HG03520 (cell line): ENCODE results near the gene RUNX1.

Source experiments
- ATAC-seq: cut with Tn5 transposase; IDR thresholded peaks from one replicate; pipeline ENCODE4 v1.9.1; 2021; ENCODE audit warnings: mild to moderate bottlenecking, moderate library complexity; ENCODE audit not compliant: unreplicated experiment

The RUNX1 gene

DNA sequence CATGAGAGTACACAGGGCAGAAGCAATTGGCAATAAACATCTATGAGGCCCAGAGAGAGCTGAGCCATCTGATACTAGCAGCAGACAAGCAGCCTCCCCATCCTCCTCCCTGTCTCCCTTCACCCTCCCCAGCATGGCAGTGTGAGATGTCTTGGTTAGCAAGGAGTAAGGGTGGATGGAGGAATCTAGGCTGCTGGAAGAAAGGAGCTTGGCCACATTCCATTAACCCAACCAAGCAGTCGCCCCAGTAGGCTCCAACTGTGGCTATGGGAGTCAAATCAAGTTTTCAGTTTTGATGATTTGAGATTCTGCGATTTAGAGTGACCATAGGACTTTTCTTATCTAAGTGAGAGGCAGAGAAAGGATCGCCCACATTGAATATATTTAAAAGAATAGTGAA lies 12.9 kb upstream of the RUNX1 start:
- no peak for ATAC-seq

DNA sequence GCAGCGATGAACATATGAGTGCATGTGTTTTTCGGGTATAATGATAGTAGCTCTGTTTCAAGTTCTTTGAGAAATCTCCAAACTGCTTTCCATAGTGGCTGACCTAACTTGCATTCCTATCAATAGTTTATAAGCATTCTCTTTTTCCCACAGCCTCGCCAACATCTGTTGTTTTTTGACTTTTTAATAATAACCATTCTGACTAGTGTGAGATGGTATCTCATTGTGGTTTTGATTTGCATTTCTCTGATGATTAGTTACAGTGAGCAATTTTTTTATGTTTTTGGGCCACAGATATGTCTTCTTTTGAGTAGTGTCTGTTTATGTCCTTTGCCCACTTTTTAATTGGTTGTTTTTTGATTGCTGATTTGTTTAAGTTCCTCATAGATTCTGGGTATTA lies 10.6 kb upstream of the RUNX1 start:
- ATAC-seq: no peak

DNA sequence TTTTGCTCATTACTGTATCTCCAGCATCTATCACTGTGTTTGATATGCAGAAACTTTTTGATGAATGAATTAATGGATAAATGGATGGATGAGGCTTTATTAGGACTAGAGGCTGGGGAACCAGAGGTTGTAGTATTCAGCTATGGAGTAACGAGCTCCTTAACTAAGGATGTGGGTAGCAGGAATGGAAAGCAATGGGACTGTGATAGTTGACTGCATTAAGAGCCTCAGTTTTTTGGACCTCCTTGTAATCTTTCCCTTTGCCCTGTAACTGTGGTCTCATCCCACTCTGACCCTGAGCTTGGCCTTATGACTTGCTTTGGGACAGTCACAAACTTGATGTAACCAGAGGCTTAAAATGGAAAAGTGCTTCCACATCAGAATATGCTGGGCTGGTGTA lies 9.0 kb upstream of the RUNX1 start:
- ATAC-seq: no peak

DNA sequence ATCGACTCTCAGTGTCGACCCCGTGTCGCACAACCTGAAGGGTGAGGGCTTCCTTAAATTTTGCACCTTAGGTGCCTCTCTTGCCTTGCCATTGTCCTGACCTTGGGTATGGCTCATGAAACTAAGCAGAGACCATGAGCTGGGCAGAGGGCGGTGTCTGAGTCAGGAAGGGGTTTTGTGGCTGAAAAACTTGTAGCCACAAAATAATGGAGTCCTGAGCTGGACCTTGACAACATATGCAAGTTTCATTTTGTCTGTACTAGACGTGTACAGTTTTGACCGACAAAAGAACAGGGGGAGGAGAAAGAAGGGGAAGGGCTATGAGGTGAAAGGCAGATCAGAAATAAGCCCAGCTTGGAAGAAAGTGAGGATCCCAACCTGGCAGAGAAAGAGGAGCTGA lies 8.3 kb upstream of the RUNX1 start:
- ATAC-seq: peak; percentile 63

DNA sequence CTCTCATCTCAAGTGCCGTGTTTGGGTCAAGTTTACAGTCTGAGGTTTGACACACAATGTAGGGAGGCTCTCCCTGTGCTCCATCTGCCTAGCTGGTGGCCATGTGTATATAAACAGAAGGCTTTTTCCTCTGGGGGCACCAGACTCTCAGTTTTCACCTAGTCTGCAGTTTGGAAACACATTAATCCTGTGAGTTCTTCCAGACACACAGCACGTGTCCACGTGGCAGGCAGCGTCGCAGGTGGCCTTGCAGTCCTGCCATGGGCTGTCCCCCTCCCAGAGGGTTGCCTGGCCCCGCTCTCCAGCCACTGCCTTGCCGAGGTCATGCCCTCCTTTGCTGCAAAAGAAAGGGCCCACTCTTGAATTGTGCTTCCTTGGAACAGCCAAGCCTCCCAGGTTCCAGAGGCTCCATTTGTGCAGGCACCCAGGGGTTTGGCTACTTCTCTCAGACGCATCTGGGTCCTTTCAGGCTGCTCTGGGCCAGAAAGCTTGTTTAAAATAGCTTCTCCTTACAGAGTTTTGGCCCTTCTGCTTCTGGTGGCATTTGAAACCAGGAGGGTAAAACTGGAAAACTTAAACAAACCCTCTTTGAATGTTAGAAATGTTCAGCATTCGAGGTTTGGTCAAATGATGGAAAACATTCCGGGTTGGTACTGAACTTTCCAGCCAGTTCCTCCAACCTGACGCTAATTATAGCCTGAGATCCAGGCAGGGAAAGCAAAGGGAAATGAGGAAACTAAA lies 4.4 kb upstream of the RUNX1 start:
- ATAC-seq: no peak

DNA sequence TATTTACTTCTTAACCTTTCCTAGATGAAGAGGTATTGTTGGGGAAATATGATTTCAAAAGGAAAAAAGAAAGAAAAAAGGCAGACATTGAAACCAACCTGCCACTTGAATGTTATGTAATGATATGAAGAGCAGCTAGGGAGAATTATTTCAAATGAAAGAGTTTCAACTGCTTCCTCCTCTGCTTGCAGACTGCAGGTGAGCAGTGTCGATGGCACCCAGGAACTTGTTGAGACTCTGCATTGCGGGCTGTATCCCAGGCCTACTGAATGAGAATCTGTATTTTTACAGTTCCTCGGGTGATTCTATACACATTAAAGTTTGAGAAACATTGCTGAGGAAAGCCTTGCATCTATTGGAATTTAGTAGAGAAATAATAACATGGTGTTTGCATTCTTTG lies 3.7 kb upstream of the RUNX1 start:
- no peak for ATAC-seq

DNA sequence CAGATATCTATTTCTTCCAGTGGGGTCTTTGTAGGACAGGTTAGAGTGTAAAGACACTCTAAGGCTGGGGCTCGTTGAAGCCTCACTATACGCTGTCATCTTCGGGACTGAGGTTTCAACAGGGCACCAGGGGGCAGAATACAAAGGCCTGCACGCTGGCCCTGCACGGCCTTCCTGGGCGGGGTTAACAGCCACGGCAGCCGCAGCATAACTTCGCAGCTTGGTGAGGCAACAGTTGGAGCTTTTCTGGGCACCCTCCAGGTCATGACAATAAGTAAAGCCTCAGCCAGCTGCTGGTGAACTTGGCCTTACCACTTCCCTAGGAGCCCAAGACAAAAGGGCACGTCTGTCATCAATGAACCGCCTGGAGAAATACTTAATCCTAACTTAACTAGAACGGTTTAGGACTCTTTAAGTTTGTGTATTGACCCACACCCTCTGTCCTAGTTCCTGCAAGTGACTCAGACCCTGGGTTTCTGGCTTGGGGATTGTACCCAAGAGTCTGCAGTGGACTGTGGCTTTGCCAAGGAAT lies 2.3 kb upstream of the RUNX1 start:
- ATAC-seq: no peak

DNA sequence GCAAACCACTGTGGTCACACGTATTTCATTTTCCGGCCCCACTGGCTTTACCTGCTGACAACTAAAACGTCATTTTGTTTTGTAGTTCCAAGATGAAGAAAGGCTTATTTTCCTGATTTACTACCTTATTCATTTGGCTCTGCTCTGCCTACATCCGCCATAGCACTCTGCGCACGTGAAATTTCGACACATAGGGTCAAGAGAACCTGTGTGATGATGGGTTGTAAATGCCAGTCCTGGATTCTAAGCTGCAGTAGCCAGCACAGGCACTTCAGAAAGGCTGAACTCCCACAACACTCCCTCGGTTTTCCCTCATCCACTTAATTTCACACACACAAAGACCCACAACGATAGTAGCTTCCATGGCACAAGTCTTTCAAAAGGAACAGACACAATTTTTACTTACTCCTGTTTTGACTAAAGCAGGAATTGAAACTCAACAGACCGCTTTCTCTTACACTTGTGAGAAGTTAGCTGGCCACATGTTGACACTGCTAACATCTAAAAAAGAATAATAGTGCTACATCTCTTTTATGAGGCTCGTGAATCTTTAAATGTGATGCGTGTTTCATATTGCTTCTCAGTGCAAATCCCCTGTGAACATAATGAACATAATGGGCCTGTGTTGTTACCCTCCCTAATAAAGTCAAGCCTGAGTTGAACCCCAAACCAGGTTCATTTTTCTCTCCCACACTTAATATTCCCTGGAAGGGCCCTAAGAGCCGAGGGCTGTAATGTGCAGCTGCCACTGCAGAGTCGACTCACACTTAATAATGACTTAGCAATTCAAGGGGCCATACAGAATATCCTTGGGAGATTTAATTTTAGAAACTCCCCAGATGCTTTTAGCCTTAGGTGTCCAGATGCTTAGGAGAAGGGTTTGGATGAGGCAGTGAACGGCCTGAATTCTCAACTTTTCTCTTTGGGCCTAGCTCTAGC lies 1.5 kb upstream of the RUNX1 start:
- ATAC-seq: no peak

DNA sequence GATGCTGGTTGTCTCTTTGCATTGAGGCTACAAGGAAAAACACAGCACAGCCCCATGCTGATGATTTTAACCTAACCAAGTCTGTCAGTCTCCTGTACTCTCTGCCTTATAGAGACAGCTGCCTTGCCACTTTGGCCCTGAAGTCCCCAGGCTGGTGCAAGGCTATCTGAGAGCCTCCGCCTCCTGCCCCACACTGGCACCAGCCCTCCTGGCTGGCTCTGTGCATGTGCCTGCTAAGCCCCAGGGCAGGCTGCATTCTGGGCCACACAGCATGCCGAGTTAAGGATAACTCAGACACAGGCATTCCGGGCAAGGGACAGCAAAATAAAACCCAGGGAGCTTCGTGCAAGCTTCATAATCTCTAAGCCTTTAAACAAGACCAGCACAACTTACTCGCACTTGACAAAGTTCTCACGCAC lies 910 bp downstream of the RUNX1 start:
- no peak for ATAC-seq

DNA sequence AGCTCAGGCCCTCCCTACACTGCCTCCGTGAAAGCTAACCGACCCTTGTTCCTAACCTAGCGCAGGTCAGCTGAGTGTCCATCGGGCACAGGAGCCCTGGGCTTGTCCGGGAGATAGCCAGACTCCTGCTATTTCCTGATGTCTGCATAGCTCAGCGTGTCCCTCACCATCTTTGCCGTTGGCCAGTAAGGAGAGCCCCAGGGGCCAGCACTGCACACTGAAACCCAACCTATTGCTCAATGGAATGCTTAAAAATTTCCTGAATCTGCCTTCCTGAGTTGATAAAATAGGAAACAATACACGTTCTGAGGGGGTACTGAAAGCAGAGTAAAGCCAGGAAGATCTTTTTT lies 2.2 kb downstream of the RUNX1 start:
- ATAC-seq: no peak

DNA sequence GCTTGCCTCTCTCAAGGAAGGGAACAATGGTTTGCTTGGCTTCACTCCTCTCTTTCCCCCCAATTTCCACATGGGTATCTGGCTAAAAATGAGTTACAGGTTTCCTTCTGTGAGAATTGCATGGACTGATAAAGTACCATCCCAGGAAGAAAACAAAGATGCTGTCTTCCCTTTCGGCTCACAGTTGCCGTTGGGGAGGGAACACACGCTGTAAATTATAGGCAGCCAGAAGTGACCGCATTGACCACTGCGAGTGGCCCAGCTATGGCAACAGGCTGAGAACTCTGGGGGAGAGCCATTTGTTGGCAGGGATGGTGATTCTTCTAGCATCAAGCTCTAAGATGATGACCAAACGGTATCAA lies 2.9 kb downstream of the RUNX1 start:
- no peak for ATAC-seq

DNA sequence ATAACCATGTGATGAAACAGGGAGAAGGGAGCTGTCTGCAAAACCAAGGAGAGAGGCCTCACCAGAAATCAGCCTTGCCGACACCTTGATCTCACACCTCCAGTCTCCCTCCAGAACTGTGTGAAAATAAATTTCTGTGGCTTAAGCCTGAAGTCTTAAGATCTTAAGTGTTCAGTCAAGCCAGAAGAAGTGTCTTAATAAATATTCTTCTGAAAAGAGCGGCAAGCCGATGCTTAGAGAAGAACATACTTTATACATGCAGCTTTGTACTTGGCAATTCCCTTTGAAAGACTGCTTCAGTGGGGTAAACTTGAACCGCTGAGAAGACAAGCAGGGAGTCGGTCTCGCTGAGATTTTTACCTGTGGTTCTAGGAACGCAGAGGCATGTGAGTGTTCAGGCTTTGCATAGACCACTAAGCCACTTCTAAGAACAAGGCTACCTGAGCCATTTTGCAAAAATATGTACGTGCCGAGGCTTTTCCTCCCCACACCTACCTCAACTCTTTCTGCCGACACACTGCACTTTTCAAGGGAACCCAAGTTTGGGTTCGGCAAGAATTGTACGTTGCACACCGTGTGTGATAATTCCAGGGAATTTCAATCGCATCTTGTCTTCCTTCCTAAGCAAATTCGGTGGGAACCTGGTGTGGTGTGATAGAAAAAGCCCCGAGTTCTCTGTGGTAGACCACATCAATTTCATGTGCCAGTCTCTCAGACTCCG lies 3.4 kb downstream of the RUNX1 start:
- ATAC-seq: no peak

DNA sequence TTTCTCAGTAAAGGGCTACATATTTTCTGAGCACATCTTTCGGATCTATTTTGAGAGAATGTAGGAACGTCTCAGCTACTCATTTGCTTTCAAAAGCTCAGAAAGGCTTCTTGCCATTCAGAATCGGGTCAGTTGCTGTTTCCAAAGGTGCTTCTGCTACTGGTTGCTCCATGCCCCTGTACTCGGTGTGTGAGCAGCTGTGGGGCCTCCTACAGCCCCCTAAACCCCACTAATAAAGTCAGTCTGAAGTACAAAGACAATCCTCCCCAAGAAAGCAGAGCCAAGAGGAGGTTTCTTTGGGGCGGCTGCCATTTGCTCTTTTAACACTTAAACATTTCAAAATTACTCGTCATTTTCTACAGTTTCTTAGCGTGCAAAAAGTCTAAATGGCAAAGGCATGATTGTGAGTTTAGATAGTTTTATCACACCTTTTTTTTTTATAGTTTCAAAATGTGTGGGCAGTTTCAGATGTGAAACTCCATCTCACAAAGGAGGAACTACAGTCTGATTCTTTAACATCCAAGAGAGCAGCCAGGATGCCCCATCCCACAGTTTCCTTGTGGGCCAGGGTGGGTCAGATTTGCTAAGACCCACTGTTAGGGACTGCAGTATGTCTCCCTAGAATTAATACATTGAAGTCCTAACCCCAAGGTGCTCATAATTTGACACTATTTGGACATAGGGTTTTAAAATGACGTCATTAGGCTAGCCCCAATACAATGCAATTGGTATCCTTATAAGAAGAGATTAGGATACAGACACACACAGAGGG lies 4.1 kb downstream of the RUNX1 start:
- no peak for ATAC-seq

DNA sequence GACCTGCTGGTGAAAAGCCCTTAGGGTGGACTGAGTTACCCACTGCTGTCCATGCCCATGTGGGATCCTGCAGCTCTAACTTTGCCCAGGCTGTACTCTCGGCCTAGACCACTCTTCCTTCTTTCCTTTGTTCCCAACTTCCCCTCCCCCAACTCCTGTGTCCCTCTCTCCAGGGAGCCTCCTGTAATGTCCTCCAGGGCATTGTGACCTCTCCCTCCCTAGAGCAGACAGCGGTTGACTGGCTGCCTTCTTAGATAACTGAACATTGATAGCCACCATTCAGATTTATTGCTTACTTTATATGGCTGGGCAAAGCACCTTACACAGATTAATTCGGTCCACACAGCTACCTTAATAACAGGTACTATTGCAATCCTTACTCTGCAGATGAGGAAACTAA lies 5.0 kb downstream of the RUNX1 start:
- no peak for ATAC-seq

DNA sequence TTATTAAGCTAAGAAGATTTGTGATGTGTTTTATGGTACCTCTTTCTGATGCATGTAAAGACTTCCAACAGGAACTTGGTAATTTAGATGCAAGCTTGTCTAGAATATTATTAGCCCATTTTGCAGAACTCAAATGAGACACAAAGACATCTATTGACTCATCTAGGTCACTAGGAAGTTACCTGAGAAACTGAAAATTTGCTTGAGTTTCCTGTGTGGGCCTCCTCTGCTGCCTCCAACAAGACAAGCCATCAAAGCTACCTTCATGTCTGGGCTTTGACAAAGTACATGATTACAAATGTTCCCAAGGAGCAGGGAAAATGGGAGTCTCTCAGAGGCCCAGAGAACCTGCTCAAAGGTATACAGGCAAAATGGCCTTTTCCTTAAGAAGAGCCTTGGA lies 5.6 kb downstream of the RUNX1 start:
- ATAC-seq: no peak

DNA sequence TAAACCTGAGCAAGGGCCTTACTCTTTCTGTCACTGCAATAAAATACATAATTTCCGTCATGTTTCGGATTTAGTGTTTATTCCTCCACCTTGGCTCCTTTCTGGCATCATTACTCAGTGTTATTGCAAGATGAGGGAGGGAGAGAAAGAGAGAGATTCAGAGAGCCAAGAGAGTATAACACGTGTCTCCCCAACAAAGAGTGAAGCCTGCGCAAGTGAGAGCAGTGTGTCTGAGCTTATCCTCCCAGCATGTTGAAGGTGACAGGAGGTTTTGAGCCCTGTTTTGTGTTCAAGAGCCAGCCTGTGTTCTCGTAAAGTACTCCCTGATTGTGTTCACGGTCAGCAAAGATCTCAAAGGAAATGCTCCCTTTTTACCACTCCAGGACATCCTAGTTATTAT lies 6.3 kb downstream of the RUNX1 start:
- no peak for ATAC-seq

DNA sequence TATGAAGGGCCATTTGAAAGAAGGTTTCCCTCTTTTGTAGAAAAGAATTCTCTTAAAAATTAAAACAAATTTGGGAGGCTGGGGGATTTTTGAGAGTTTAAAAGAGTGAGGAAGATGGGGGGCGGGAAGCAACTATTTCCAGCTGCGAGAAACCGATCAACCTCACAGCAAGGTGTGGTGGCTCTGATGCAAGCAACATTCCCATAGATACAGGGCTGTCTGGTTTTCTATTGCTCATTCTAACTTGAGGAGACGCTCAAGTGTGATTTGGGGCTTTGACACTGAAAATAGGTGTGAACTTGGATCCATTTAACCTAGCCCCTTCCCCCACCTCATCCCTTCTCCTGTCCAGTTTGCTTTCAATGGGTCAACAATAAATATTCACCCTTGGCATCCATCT lies 7.2 kb downstream of the RUNX1 start:
- no peak for ATAC-seq

DNA sequence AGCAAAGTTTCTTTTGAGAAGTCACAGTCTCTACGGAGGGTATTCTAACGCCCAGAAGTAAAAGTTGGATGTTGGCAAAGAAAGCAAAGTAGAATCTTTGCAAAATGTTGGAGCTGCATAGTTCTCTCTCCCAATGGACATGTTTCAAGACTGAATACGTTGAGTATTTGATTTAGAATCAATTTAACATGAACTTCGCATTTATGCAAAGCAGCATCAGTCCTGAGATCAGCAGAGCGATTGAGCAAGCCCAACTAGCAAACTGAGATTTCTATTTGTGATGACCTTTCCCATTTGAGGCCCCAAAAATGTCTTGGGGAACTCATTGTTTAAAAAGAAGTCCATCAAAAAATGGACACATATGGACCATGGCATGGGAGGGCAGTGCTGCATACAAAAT lies 8.0 kb downstream of the RUNX1 start:
- no peak for ATAC-seq

DNA sequence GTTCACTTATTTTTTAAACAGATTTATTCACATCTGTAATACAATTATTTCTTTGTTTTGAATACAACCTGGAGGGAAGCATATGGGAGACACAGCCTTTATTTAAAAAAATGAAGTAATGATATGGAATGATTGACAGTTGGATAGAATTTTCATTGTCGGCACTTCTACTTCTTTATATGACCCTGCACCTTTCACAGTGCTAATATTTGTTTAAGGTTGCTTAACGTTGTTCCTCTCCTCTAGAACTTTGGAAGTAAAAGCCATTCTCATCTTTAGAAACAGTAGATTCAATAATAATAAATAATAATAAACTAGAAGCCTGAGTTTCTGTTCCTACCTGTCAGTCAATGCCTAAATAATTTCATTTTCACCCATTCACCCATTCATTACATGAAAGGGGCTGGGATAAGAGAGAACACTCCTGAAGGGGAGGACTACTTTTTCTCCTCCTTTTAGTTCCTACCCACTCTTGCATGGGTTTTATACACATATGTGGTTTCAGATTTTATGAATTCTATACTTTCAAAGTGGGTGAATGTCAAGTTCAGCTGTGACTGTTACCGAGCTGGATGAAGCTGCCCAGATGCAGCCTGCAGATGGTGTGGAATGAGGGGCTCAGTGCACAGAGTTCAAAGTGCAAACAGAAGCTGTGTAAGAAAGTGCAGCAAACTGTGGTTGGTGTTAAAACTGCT lies 9.4 kb downstream of the RUNX1 start:
- ATAC-seq: no peak

DNA sequence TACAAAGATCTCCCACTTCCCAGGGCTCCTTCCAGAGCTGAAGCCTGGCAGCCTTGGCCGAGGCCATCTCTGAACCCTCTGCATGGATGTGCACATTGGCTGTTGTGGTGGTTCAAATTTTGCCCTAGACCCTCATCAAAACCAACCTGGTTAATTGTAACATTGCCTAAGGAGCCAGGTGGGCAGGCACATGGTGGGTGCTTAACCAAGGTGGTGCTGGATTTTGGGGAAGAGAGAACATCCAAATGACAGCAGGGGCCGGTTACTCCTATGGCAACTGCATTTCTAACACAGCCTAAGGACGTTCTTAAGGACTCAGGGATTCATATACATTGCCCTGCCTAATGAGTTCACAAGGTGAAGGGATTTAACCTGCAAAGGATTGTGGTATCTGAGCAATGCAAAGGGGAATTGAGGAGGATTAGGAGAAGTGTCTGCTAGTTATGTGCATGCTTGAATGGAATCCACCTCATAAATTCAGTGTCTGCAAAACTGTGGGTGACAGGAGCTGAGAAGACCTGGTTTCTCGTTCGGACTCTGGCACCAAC lies 10.3 kb downstream of the RUNX1 start:
- ATAC-seq: no peak
